K562 (cell line): Measurements from ENCODE around the gene POMP. TPM values are rescaled to one million over a fixed set of nuclear protein-coding genes. Genes with fewer than 3 reads are reported as not detected.

Experiments
- EZH2 ChIP-seq: IDR thresholded peaks from 2 replicates; pipeline ENCODE4 v1.6.1; 2012; ENCODE audit warnings: low read depth, mild to moderate bottlenecking, inconsistent platforms, low read length, borderline replicate concordance
- HCFC1 ChIP-seq: IDR thresholded peaks from 2 replicates; pipeline ENCODE4 v1.6.1; 2012; ENCODE audit warnings: low read depth, low read length, improper control_type of control experiment
- MEIS2 ChIP-seq: fragments of 450-650 bp; IDR thresholded peaks from 2 replicates; pipeline ENCODE4 v1.6.1; 2014; ENCODE audit warnings: mild to moderate bottlenecking; ENCODE audit not compliant: partially characterized antibody
- PHTF2 ChIP-seq: fragments of 250-450 bp; sonication (Bioruptor Pico); IDR thresholded peaks from 2 replicates; pipeline ENCODE4 v1.5.0; 2021; ENCODE audit warnings: mild to moderate bottlenecking
- TEAD1 ChIP-seq, 2 experiments: fragments of 450-650 bp in 1 of 2; sonication (generic) in 1 of 2; formaldehyde crosslinking; IDR thresholded peaks; 2 replicates each; pipeline versions ENCODE4 v1.4.0 to v1.8.0; 2020 to 2022; ENCODE audit warnings: mild to moderate bottlenecking in 2 of 2, missing genetic modification reagents in 1 of 2
- ZNF586 ChIP-seq: fragments of 450-650 bp; formaldehyde crosslinking; conservative IDR thresholded peaks from 2 replicates; pipeline ENCODE4 v1.4.0; 2020; ENCODE audit warnings: mild to moderate bottlenecking, moderate library complexity
- polyA plus RNA-seq, 8 experiments: library from polyadenylated mRNA; depleted of rRNA in 4 of 8; stranded (reverse) in 5 of 8; unstranded in 3 of 8; fragments of >200 nt; fragmentation: Nextera tagmentation in 2 of 8; fragmentation: Illumina TruSeq in 1 of 8; extraction: Ambion mirVana in 2 of 8; extraction: Trizol in 1 of 8; gene quantifications; 2 replicates each; pipeline versions ENCODE4 v1.2.1 to v1.2.3, GENCODE V29; 2011 to 2014; ENCODE audit warnings: inconsistent platforms in 1 of 8, missing spikeins in 1 of 8
- total RNA-seq, 7 experiments: library from RNA; depleted of rRNA in 6 of 7; stranded (reverse); fragments of >200 nt in 6 of 7; fragmentation: Illumina TruSeq in 2 of 7; extraction: Trizol in 2 of 7; gene quantifications; 2 replicates each; pipeline versions ENCODE4 v1.2.1 to v1.2.3, GENCODE V29; 2011 to 2021; ENCODE audit warnings: low replicate concordance in 1 of 7
- TF ChIP-seq, protein P1 (sequence below), 3 experiments: IDR thresholded peaks in 2 of 3; conservative IDR thresholded peaks in 1 of 3; 2 replicates each; pipeline ENCODE4 v1.5.1; 2011 to 2012; ENCODE audit warnings: low read length in 3 of 3, mild to moderate bottlenecking in 3 of 3, control low read depth in 2 of 3, improper control_type of control experiment in 1 of 3, inconsistent platforms in 1 of 3, low read depth in 1 of 3, mixed read lengths in 1 of 3, moderate library complexity in 1 of 3; ENCODE audit not compliant: insufficient read depth in 2 of 3
- TF ChIP-seq, protein P2 (sequence below): fragments of 250-450 bp; sonication (Bioruptor Pico); IDR thresholded peaks from 2 replicates; pipeline ENCODE4 v1.5.1; 2021; ENCODE audit warnings: mild to moderate bottlenecking
- TF ChIP-seq, protein P3 (sequence below): sonication (generic); formaldehyde crosslinking; IDR thresholded peaks from 2 replicates; pipeline ENCODE4 v1.5.0; 2020; ENCODE audit warnings: missing genetic modification reagents
- TF ChIP-seq, protein P4 (sequence below): fragments of 450-650 bp; IDR thresholded peaks from 2 replicates; pipeline ENCODE4 v1.6.1; 2016
- TF ChIP-seq, protein P5 (sequence below): fragments of 450-650 bp; formaldehyde crosslinking; IDR thresholded peaks from 2 replicates; pipeline ENCODE4 v1.4.0; 2020; ENCODE audit warnings: mild to moderate bottlenecking, moderate library complexity

The POMP gene
- total and polyA plus RNA-seq, 9 of the 15 experiments (the other 6 are each of a cell fraction or from before 2014, with no cell fraction given) = 69.2 to 647 (median 118) TPM

DNA sequence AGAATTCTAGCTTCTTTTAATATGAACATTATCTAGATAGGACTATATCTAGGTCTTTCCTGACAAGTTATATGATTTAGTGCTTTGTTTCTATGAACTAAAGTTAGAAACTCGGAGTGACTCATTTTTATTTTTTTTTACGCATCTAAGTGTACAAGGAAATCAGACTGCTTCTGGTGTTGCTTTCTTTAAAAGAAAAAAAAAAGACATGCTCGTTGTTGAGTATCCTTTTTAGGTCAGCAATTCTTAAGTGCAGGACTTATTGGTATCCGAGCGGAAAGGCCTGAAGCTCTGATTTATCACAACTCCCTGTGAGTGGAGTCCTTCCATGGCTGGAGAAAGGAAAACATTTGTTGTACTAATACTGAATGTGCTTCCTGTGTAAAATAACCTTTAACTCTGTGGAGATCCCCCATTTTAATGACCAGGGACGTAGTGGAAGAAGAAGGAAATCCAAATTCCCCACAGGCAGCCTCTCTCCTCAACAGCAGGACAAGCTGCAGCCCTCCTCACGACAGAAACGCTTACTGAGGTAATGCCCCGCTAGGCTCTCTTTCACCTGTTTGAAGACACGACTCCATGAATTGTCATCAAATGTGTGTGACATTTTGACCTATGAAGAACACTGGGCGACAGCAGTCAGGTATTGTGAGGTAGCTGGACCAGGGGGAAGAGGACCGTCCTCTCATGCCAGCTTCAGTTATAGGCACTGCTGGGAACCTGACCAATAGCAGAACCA is 17.9 kb upstream of the POMP start (continued):
- TF ChIP-seq, protein P1, sequence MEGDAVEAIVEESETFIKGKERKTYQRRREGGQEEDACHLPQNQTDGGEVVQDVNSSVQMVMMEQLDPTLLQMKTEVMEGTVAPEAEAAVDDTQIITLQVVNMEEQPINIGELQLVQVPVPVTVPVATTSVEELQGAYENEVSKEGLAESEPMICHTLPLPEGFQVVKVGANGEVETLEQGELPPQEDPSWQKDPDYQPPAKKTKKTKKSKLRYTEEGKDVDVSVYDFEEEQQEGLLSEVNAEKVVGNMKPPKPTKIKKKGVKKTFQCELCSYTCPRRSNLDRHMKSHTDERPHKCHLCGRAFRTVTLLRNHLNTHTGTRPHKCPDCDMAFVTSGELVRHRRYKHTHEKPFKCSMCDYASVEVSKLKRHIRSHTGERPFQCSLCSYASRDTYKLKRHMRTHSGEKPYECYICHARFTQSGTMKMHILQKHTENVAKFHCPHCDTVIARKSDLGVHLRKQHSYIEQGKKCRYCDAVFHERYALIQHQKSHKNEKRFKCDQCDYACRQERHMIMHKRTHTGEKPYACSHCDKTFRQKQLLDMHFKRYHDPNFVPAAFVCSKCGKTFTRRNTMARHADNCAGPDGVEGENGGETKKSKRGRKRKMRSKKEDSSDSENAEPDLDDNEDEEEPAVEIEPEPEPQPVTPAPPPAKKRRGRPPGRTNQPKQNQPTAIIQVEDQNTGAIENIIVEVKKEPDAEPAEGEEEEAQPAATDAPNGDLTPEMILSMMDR (IDR thresholded peaks at IDR 0.05 in 2 of 3, conservative IDR thresholded peaks at IDR 0.05 in 1 of 3; ENCODE audit: insufficient read depth in 2 of 3, low read depth in 1 of 3, low read length in 3 of 3) = no peak
- TF ChIP-seq, protein P2, sequence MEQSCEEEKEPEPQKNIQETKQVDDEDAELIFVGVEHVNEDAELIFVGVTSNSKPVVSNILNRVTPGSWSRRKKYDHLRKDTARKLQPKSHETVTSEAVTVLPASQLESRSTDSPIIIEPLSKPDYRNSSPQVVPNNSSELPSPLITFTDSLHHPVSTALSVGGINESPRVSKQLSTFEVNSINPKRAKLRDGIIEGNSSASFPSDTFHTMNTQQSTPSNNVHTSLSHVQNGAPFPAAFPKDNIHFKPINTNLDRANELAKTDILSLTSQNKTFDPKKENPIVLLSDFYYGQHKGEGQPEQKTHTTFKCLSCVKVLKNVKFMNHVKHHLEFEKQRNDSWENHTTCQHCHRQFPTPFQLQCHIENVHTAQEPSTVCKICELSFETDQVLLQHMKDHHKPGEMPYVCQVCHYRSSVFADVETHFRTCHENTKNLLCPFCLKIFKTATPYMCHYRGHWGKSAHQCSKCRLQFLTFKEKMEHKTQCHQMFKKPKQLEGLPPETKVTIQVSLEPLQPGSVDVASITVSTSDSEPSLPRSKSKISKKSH (CRISPR knock-in tag) = no peak
- TF ChIP-seq MEIS2 = peak; percentile 80
- TF ChIP-seq, protein P3, sequence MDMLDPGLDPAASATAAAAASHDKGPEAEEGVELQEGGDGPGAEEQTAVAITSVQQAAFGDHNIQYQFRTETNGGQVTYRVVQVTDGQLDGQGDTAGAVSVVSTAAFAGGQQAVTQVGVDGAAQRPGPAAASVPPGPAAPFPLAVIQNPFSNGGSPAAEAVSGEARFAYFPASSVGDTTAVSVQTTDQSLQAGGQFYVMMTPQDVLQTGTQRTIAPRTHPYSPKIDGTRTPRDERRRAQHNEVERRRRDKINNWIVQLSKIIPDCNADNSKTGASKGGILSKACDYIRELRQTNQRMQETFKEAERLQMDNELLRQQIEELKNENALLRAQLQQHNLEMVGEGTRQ = no peak
- no peak for TF ChIP-seq EZH2
- TF ChIP-seq TEAD1 (CRISPR knock-in tag; IDR thresholded peaks at IDR 0.05) = no peak
- TF ChIP-seq, protein P4, sequence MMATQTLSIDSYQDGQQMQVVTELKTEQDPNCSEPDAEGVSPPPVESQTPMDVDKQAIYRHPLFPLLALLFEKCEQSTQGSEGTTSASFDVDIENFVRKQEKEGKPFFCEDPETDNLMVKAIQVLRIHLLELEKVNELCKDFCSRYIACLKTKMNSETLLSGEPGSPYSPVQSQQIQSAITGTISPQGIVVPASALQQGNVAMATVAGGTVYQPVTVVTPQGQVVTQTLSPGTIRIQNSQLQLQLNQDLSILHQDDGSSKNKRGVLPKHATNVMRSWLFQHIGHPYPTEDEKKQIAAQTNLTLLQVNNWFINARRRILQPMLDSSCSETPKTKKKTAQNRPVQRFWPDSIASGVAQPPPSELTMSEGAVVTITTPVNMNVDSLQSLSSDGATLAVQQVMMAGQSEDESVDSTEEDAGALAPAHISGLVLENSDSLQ = 0 out of 2 replicates have a peak, but pooled peaks have one; percentile 20
- TF ChIP-seq ZNF586 (CRISPR knock-in tag) = no peak
- TF ChIP-seq, protein P5, sequence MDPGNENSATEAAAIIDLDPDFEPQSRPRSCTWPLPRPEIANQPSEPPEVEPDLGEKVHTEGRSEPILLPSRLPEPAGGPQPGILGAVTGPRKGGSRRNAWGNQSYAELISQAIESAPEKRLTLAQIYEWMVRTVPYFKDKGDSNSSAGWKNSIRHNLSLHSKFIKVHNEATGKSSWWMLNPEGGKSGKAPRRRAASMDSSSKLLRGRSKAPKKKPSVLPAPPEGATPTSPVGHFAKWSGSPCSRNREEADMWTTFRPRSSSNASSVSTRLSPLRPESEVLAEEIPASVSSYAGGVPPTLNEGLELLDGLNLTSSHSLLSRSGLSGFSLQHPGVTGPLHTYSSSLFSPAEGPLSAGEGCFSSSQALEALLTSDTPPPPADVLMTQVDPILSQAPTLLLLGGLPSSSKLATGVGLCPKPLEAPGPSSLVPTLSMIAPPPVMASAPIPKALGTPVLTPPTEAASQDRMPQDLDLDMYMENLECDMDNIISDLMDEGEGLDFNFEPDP (CRISPR knock-in tag) = no peak
- no peak for TF ChIP-seq PHTF2 (CRISPR knock-in tag)
- no peak for TF ChIP-seq HCFC1
